Kasumi-1 (cell line): ENCODE data around the gene COX4I1.
"Not testable (repeated sequence)": the region's sequence is repeated elsewhere in the genome, so short reads cannot be mapped to it uniquely, and the experiment has no call there.

Experiments used
- DNase-seq, 2 experiments: peaks; one replicate each; lab custom pipeline; 2025; lab: John Stamatoyannopoulos, UW

The COX4I1 gene

GRCh38 chr16:85800321-85800669 is 800 bp downstream of the COX4I1 start:
- DNase-seq = peak in 1 of 2 experiments; percentile 36

GRCh38 chr16:85803570-85803969 is 4.1 kb downstream of the COX4I1 start:
- DNase-seq = no peak

- no peak for DNase-seq
These were observed 6.0 kb downstream of the COX4I1 start for GRCh38 chr16:85805442-85806045.

- DNase-seq = no peak
These were observed 7.0 kb downstream of the COX4I1 start for GRCh38 chr16:85806539-85806938.

- DNase-seq = not testable (repeated sequence)
These were observed 7.8 kb downstream of the COX4I1 start for GRCh38 chr16:85807340-85807739.

- DNase-seq = not testable (repeated sequence)
These were observed 8.6 kb downstream of the COX4I1 start for GRCh38 chr16:85808104-85808503.

GRCh38 chr16:85808926-85809325 is 9.4 kb downstream of the COX4I1 start:
- no peak for DNase-seq

- no peak for DNase-seq
These were observed 10.2 kb downstream of the COX4I1 start for GRCh38 chr16:85809645-85810044.

- no peak for DNase-seq
These were observed 10.7 kb downstream of the COX4I1 start for GRCh38 chr16:85810097-85810741.

GRCh38 chr16:85810742-85811115 is 11.2 kb downstream of the COX4I1 start:
- no peak for DNase-seq

- no peak for DNase-seq
These were observed 12.7 kb downstream of the COX4I1 start for GRCh38 chr16:85812031-85812807.

GRCh38 chr16:85812811-85813700 is 13.6 kb downstream of the COX4I1 start:
- DNase-seq = no peak

GRCh38 chr16:85816159-85816558 is 16.7 kb downstream of the COX4I1 start:
- DNase-seq = no peak

GRCh38 chr16:85817195-85817594 is 17.7 kb downstream of the COX4I1 start:
- DNase-seq = not testable (repeated sequence)

- peak; percentile 84 to 88 for DNase-seq
These were observed 19.8 kb downstream of the COX4I1 start for GRCh38 chr16:85819245-85819644.

- no peak for DNase-seq
These were observed 20.3 kb downstream of the COX4I1 start for GRCh38 chr16:85819771-85820170.

- DNase-seq = no peak
These were observed 21.3 kb downstream of the COX4I1 start for GRCh38 chr16:85820604-85821372.

GRCh38 chr16:85821390-85822135 is 22.1 kb downstream of the COX4I1 start:
- peak; percentile 84 to 91 for DNase-seq

- DNase-seq = no peak
These were observed 22.6 kb downstream of the COX4I1 start for GRCh38 chr16:85822145-85822544.

GRCh38 chr16:85823328-85823920 is 23.9 kb downstream of the COX4I1 start:
- DNase-seq = no peak
